ENCODE results near the gene KCNJ4.

DNA sequence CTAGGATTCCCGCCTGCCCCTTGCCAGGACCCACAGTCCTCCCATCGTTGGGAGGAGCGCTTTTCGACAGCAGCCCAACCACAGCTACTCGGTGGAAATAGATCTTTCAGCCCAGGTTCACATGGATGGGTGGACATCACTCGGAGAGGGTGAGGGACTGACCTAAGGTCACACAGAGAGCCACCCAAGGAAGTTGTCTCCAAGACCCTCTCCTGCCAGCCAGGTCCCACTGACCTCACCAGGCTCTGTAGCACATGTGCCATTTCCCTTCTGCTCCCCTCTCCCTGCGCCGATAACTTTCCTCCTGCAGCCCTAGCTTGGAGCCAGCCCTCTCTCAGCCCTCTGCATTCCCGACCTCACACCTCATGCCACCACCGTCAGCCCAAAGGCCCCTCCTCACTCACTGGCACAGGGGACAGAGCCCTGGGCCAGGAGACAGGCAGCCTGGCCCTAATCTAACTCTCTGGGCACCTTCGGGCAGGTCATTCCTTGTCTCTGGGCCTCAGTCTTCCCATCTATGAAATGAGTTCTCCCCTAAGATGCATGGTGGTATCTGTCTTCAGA, 4.7 kb downstream of the KCNJ4 start:
- TF ChIP-seq POLR2A (IDR thresholded peaks at IDR 0.05): no peak
- TF ChIP-seq, protein P1, sequence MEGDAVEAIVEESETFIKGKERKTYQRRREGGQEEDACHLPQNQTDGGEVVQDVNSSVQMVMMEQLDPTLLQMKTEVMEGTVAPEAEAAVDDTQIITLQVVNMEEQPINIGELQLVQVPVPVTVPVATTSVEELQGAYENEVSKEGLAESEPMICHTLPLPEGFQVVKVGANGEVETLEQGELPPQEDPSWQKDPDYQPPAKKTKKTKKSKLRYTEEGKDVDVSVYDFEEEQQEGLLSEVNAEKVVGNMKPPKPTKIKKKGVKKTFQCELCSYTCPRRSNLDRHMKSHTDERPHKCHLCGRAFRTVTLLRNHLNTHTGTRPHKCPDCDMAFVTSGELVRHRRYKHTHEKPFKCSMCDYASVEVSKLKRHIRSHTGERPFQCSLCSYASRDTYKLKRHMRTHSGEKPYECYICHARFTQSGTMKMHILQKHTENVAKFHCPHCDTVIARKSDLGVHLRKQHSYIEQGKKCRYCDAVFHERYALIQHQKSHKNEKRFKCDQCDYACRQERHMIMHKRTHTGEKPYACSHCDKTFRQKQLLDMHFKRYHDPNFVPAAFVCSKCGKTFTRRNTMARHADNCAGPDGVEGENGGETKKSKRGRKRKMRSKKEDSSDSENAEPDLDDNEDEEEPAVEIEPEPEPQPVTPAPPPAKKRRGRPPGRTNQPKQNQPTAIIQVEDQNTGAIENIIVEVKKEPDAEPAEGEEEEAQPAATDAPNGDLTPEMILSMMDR (IDR thresholded peaks at IDR 0.05): no peak

Data from Peyer's patch (tissue), 4 donors.